ENCODE measurements around the gene TXNDC8. TPM values are rescaled to one million over a fixed set of nuclear protein-coding genes. Genes with fewer than 3 reads are reported as not detected.
"Not testable (repeated sequence)": the region's sequence is repeated elsewhere in the genome, so short reads cannot be mapped to it uniquely, and the experiment has no call there.

Gene TXNDC8
- total RNA-seq, 1 experiment from 2014 or later, result not detected

GRCh38 chr9:110371411-110372007, 33.8 kb upstream of the TXNDC8 start:
- Histone ChIP-seq H3K36me3 (ENCODE audit: low read depth, low read length) (no peaks in the 10 kb centered on the region), H3K9ac (ENCODE audit: low read length) (no peak overlapping the region), H3K4me2 (ENCODE audit: low read length) (no peak overlapping the region), H3K9me2 (replicated peaks; ENCODE audit: low read length) (no peaks in the 10 kb centered on the region), H2AFZ (ENCODE audit: low read length) (no peak overlapping the region), H3K27ac (ENCODE audit: low read length) (no peak overlapping the region), H3K4me3 (ENCODE audit: low read length) (no peak overlapping the region), H3K9me3 (ENCODE audit: low read length) (no peaks in the 10 kb centered on the region), H4K20me1 (ENCODE audit: low read length) (no peaks in the 10 kb centered on the region), H3K27me3 (ENCODE audit: low read length) (no peaks in the 10 kb centered on the region; the same call in 1 of the 2 replicates), H3F3A (ENCODE audit: low read length, unreplicated experiment) (no peaks in the 10 kb centered on the region), H3K4me1 (ENCODE audit: insufficient read depth, low read length) (peaks cover 14% of the 10 kb centered on the region), H3K79me2 (ENCODE audit: low read length) (no peaks in the 10 kb centered on the region)
- intact Hi-C loops (cut with micrococcal nuclease), result no loop called here
- ATAC-seq (no peak), DNase-seq (no peak)
- BruUV-seq (replicated peaks), result no TSS peak
- ChIA-PET CTCF (no interaction called here), POLR2A (ENCODE audit: unreplicated experiment) (no interaction called here)
- TF ChIP-seq, protein P1, sequence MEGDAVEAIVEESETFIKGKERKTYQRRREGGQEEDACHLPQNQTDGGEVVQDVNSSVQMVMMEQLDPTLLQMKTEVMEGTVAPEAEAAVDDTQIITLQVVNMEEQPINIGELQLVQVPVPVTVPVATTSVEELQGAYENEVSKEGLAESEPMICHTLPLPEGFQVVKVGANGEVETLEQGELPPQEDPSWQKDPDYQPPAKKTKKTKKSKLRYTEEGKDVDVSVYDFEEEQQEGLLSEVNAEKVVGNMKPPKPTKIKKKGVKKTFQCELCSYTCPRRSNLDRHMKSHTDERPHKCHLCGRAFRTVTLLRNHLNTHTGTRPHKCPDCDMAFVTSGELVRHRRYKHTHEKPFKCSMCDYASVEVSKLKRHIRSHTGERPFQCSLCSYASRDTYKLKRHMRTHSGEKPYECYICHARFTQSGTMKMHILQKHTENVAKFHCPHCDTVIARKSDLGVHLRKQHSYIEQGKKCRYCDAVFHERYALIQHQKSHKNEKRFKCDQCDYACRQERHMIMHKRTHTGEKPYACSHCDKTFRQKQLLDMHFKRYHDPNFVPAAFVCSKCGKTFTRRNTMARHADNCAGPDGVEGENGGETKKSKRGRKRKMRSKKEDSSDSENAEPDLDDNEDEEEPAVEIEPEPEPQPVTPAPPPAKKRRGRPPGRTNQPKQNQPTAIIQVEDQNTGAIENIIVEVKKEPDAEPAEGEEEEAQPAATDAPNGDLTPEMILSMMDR (conservative IDR thresholded peaks at IDR 0.05; ENCODE audit: low read depth, low read length), result no peak
- no peak for TF ChIP-seq EZH2 (IDR thresholded peaks at IDR 0.05; ENCODE audit: low read length, unreplicated experiment)

DNA sequence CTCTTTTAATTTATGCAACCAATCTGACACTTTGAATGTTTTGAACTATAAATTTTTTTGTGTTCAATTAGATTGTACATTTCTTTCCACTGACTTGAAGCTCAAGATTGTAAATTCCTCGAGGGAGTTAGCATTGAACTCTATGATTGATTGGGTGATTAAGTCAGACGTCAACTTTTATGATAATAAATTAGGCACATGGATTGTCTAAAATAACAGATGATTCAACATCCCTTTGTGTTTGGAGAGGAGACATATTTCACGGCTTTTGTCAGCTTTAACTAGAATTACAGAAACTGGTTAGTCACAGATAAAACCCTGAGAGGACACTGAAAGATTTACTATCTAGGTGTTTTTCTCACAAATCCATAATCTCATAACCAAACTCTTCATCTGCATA, 32.7 kb upstream of the TXNDC8 start:
- H3K4me2 ChIP-seq (ENCODE audit: low read length), result no peak overlapping the region
- peak; percentile 20; the same call in 1 of the 2 replicates for ATAC-seq

DNA sequence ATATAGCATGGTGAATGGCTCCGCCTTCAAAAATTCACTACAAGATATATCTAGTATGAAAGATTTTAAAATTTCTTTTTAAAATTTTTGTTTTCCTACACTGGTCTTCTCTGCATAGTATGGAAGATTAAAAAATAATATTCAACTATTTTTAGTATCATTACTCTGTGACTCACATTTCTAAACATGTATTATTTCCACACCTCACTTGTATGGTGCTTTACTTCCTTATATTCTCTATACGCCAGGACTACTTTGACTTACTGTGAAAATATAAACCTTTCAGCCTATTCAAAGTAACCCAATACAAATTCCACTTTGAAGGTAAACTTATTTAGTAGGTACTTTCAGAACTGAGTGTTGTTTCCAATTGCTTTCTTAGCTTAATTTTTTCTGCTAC, 26.8 kb upstream of the TXNDC8 start:
- Histone ChIP-seq H3K9me3 (ENCODE audit: low read length) (no peaks in the 10 kb centered on the region), H3F3A (ENCODE audit: low read length, unreplicated experiment) (no peaks in the 10 kb centered on the region), H3K4me2 (ENCODE audit: low read length) (no peak overlapping the region), H3K27me3 (ENCODE audit: low read length) (no peaks in the 10 kb centered on the region), H3K4me3 (ENCODE audit: low read length) (no peak overlapping the region), H3K79me2 (ENCODE audit: low read length) (no peaks in the 10 kb centered on the region), H4K20me1 (ENCODE audit: low read length) (no peaks in the 10 kb centered on the region), H3K27ac (ENCODE audit: low read length) (no peak overlapping the region), H3K9ac (ENCODE audit: low read length) (no peak overlapping the region), H3K4me1 (ENCODE audit: insufficient read depth, low read length) (peaks cover 17% of the 10 kb centered on the region), H3K9me2 (replicated peaks; ENCODE audit: low read length) (no peaks in the 10 kb centered on the region), H3K36me3 (ENCODE audit: low read depth, low read length) (no peaks in the 10 kb centered on the region), H2AFZ (ENCODE audit: low read length) (no peak overlapping the region)
- intact Hi-C loops (cut with micrococcal nuclease), result no loop called here
- ChIA-PET POLR2A (ENCODE audit: unreplicated experiment) (interaction anchor here (0.6 kb wide), 1 partner anchor 13 kb away, joined by 3 read pairs; no protein-coding TSS in a partner anchor), CTCF (no interaction called here)
- no TSS peak for BruUV-seq (replicated peaks)
- TF ChIP-seq EZH2 (IDR thresholded peaks at IDR 0.05; ENCODE audit: low read length, unreplicated experiment), result no peak
- TF ChIP-seq, protein P1 (conservative IDR thresholded peaks at IDR 0.05; ENCODE audit: low read depth, low read length), result no peak
- no peak for TF ChIP-seq EZH2phosphoT487 (IDR thresholded peaks at IDR 0.05; ENCODE audit: borderline replicate concordance, low read length)
- no peak for DNase-seq
- peak; percentile 33 for ATAC-seq

More for the DNA sequence above, 32.7 kb upstream of the TXNDC8 start:
- Histone ChIP-seq H3K4me1 (ENCODE audit: insufficient read depth, low read length) (peaks cover 15% of the 10 kb centered on the region), H3K36me3 (ENCODE audit: low read depth, low read length) (no peaks in the 10 kb centered on the region), H3K27me3 (ENCODE audit: low read length) (no peaks in the 10 kb centered on the region; the same call in 1 of the 2 replicates), H3K9ac (ENCODE audit: low read length) (no peak overlapping the region), H2AFZ (ENCODE audit: low read length) (no peak overlapping the region), H3K27ac (ENCODE audit: low read length) (no peak overlapping the region), H3K4me3 (ENCODE audit: low read length) (no peak overlapping the region), H3K9me3 (ENCODE audit: low read length) (no peaks in the 10 kb centered on the region), H3K9me2 (replicated peaks; ENCODE audit: low read length) (no peaks in the 10 kb centered on the region), H3F3A (ENCODE audit: low read length, unreplicated experiment) (no peaks in the 10 kb centered on the region), H3K79me2 (ENCODE audit: low read length) (no peaks in the 10 kb centered on the region), H4K20me1 (ENCODE audit: low read length) (no peaks in the 10 kb centered on the region)
- CTCF ChIA-PET, result no interaction called here
- TF ChIP-seq, protein P1 (conservative IDR thresholded peaks at IDR 0.05; ENCODE audit: low read depth, low read length), result no peak
- no peak for TF ChIP-seq EZH2 (IDR thresholded peaks at IDR 0.05; ENCODE audit: low read length, unreplicated experiment)
- no peak for TF ChIP-seq EZH2phosphoT487 (IDR thresholded peaks at IDR 0.05; ENCODE audit: borderline replicate concordance, low read length)
- DNase-seq, result peak; percentile 49
- intact Hi-C loops (cut with micrococcal nuclease), result no loop called here
- no TSS peak for BruUV-seq (replicated peaks)
- POLR2A ChIA-PET (ENCODE audit: unreplicated experiment), result no interaction called here

DNA sequence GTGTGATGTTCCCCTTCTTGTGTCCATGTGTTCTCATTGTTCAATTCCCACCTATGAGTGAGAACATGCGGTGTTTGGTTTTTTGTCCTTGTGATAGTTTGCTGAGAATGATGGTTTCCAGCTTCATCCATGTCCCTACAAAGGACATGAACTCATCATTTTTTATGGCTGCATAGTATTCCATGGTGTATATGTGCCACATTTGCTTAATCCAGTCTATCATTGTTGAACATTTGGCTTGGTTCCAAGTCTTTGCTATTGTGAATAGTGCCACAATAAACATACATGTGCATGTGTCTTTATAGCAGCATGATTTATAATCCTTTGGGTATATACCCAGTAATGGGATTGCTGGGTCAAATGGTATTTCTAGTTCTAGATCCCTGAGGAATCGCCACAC, 21.3 kb upstream of the TXNDC8 start:
- H3K9me2 ChIP-seq (replicated peaks; ENCODE audit: low read length); H2AFZ ChIP-seq (ENCODE audit: low read length); H3K4me3 ChIP-seq (ENCODE audit: low read length); H3K27me3 ChIP-seq (ENCODE audit: low read length); H3K27ac ChIP-seq (ENCODE audit: low read length); ATAC-seq; H3K9ac ChIP-seq (ENCODE audit: low read length); H3K79me2 ChIP-seq (ENCODE audit: low read length); BruUV-seq (replicated peaks); H3K36me3 ChIP-seq (ENCODE audit: low read depth, low read length); intact Hi-C loops (cut with micrococcal nuclease); H3F3A ChIP-seq (ENCODE audit: low read length, unreplicated experiment); H3K9me3 ChIP-seq (ENCODE audit: low read length); CTCF ChIA-PET; H3K4me1 ChIP-seq (ENCODE audit: insufficient read depth, low read length); H4K20me1 ChIP-seq (ENCODE audit: low read length); DNase-seq; H3K4me2 ChIP-seq (ENCODE audit: low read length); POLR2A ChIA-PET (ENCODE audit: unreplicated experiment): not testable (repeated sequence)

All from PC-3 (cell line).